Smooth muscle cell (in vitro differentiated cells): ENCODE measurements around the gene UBLCP1. TPM values are rescaled to one million over a fixed set of nuclear protein-coding genes. Genes with fewer than 3 reads are reported as not detected.

Source experiments
- DNase-seq: peaks from one replicate; lab custom pipeline; 2025; ENCODE audit not compliant: unreplicated experiment; lab: John Stamatoyannopoulos, UW
- H2AFZ ChIP-seq: fragments of 200-600 bp; sonication (generic); 2 replicates; pipeline ENCODE4 v1.6.0; 2016; ENCODE audit warnings: antibody characterized with exemption, low read depth, mild to moderate bottlenecking
- H3F3A ChIP-seq: fragments of 200-600 bp; sonication (generic); 2 replicates; pipeline ENCODE4 v1.6.0; 2017; ENCODE audit warnings: antibody characterized with exemption, low read depth
- H3K27ac ChIP-seq: fragments of 200-600 bp; sonication (generic); 2 replicates; pipeline ENCODE4 v1.5.1; 2016; ENCODE audit warnings: low read depth, mild to moderate bottlenecking
- H3K27me3 ChIP-seq: fragments of 200-600 bp; sonication (generic); 2 replicates; pipeline ENCODE4 v1.6.1; 2016; ENCODE audit warnings: low read depth, mild to moderate bottlenecking
- H3K36me3 ChIP-seq: fragments of 200-600 bp; sonication (generic); 2 replicates; pipeline ENCODE4 v1.5.1; 2016; ENCODE audit warnings: low read depth
- H3K4me1 ChIP-seq: fragments of 200-600 bp; sonication (generic); 2 replicates; pipeline ENCODE4 v1.5.1; 2016; ENCODE audit warnings: low read depth
- H3K4me2 ChIP-seq: fragments of 200-600 bp; sonication (generic); 2 replicates; pipeline ENCODE4 v1.6.0; 2016; ENCODE audit warnings: mild to moderate bottlenecking
- H3K4me3 ChIP-seq: fragments of 200-600 bp; sonication (generic); 2 replicates; pipeline ENCODE4 v1.5.1; 2016; ENCODE audit warnings: mild to moderate bottlenecking
- H3K79me2 ChIP-seq: fragments of 200-600 bp; sonication (generic); 2 replicates; pipeline ENCODE4 v1.6.0; 2016; ENCODE audit warnings: low read depth, mild to moderate bottlenecking
- H3K9ac ChIP-seq: fragments of 200-600 bp; sonication (generic); 2 replicates; pipeline ENCODE4 v1.6.0; 2016; ENCODE audit warnings: low read depth
- H3K9me3 ChIP-seq: fragments of 200-600 bp; sonication (generic); replicated peaks from 2 replicates; pipeline ENCODE4 v1.5.1; 2016; ENCODE audit warnings: low read depth
- H4K20me1 ChIP-seq: fragments of 200-600 bp; sonication (generic); 2 replicates; pipeline ENCODE4 v1.6.0; 2016; ENCODE audit warnings: low read depth
- WGBS: methylation state at CpG from one replicate; pipeline ENCODE4 v1.1.7; 2016; ENCODE audit warnings: low lambda C conversion rate; 5-methylcytosine and 5-hydroxymethylcytosine counted together
- polyA plus RNA-seq: library from polyadenylated mRNA; unstranded; fragments of >200 nt; fragmentation: Nextera tagmentation; extraction: Ambion mirVana; gene quantifications from 2 replicates; pipeline ENCODE4 v1.2.1, GENCODE V29; 2016
- total RNA-seq: library from RNA; depleted of rRNA; stranded (reverse); fragments of >200 nt; gene quantifications from 2 replicates; pipeline ENCODE4 v1.2.3, GENCODE V29; 2014
- TF ChIP-seq, protein P1 (sequence below): fragments of 200-600 bp; sonication (generic); IDR thresholded peaks from 2 replicates; pipeline ENCODE4 v1.5.1; 2017; ENCODE audit warnings: borderline replicate concordance, mild to moderate bottlenecking, antibody characterized with exemption; ENCODE audit not compliant: insufficient read depth, poor library complexity, severe bottlenecking

The UBLCP1 gene
- total and polyA plus RNA-seq, 2 experiments from 2014 or later: 32.9 to 44.1 TPM

DNA sequence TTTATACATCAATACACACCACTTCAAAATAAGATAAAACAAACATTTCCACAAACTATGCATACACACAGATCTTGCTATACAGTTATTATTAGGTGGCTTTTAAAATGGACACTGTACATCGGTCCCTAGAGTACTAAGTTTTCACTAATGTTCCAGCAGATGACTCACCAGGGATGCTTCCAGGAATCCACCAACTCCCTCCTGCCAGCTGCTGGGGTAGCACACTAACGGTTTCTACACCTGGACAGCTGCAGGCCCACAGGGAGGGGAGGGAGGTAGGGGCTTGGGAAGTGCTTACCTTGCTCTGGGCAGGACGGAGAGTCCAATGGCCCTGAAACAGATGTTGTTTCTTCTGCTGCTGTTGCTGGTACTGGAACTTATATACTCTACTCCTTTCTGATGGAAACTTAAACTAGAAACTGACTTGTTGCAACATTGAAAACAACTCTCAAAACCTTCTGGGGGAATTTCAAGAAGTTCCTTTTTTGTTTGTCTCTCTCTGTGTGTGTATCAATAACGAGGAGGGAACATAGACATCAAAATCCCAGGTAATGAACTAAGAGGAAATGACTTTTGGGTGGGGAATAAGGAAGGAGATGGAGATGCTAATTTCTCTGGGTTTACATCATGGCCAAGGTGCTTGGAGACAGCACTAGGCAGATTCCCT lies 67.2 kb downstream of the UBLCP1 start, which contains the start of gene IL12B:
TSS of gene IL12B (minus strand) at position 357 of the 670 bp plus-strand sequence. CDS start 3,705 bp downstream, outside the sequence.
- H4K20me1 ChIP-seq: no peaks in the 10 kb centered on the region
- H3K4me3 ChIP-seq: peak within 1 kb of the TSS; percentile 54
- peaks cover 3% of the 10 kb centered on the region for H3K27me3 ChIP-seq
- TF ChIP-seq, protein P1, sequence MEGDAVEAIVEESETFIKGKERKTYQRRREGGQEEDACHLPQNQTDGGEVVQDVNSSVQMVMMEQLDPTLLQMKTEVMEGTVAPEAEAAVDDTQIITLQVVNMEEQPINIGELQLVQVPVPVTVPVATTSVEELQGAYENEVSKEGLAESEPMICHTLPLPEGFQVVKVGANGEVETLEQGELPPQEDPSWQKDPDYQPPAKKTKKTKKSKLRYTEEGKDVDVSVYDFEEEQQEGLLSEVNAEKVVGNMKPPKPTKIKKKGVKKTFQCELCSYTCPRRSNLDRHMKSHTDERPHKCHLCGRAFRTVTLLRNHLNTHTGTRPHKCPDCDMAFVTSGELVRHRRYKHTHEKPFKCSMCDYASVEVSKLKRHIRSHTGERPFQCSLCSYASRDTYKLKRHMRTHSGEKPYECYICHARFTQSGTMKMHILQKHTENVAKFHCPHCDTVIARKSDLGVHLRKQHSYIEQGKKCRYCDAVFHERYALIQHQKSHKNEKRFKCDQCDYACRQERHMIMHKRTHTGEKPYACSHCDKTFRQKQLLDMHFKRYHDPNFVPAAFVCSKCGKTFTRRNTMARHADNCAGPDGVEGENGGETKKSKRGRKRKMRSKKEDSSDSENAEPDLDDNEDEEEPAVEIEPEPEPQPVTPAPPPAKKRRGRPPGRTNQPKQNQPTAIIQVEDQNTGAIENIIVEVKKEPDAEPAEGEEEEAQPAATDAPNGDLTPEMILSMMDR: no peak
- no peaks in the 10 kb centered on the region for H3F3A ChIP-seq
- H3K9ac ChIP-seq: no peak within 1 kb of the TSS
- no peak within 1 kb of the TSS for H2AFZ ChIP-seq
- peak within 1 kb of the TSS; percentile 87 for H3K4me2 ChIP-seq
- no peak within 1 kb of the TSS for H3K27ac ChIP-seq
- no peaks in the 10 kb centered on the region for H3K9me3 ChIP-seq
- WGBS: 51% methylated on average over 4 of the region's 4 CpGs
- H3K4me1 ChIP-seq: peaks cover 4% of the 10 kb centered on the region
- no peaks in the 10 kb centered on the region for H3K79me2 ChIP-seq
- no peak for DNase-seq
- no peaks in the 10 kb centered on the region for H3K36me3 ChIP-seq

DNA sequence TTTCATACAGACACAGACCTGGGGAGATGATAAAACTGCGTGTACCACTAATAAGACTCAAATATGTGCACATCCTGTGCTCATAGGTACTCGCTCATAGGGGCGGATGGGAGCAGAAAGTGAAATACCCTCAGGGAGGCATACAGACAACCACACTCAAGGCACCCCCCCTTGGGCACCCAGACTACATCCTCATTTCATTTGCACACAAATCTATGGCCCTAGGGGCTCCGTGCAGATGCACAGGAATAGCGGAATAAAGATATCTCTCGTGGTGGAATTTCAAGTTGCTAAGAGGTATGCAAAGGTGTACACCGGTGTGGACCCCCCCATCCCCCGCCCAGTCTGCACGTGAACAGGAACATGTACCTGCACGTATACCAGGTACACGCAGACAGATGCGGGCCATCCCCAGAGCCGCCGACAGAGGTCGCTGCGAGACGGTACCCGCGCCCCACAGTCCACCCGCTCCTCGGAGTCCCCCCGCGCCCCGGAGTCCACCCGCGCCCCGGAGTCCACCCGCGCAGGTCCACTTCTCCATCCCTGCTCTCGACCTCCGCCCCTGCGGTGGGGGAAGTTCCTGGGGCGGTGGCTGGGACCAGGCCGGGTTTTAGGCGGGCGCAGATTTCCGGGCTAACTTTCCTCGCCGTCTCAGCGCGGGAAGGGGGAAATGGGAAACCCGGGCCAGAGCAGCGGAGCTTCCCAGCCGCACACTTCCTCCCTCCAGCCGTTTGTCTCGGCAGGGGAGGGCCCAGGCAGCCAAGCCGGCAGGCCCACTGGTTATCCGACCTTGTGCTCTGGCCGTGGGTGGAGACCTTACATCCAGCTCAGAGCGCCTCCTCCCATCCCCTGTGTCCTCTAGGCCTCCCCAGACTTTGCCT lies 68.2 kb downstream of the UBLCP1 start:
- peak; percentile 18 for DNase-seq
- no peaks in the 10 kb centered on the region for H4K20me1 ChIP-seq
- no peak overlapping the region for H3K27ac ChIP-seq
- peaks cover 5% of the 10 kb centered on the region for H3F3A ChIP-seq
- peaks cover 3% of the 10 kb centered on the region for H3K27me3 ChIP-seq
- H3K4me1 ChIP-seq: peaks cover 4% of the 10 kb centered on the region
- TF ChIP-seq, protein P1: peak; percentile 79
- 7% methylated on average over 44 of the region's 50 CpGs for WGBS
- H3K4me3 ChIP-seq: peak overlapping the region; percentile 54
- H3K9me3 ChIP-seq: no peaks in the 10 kb centered on the region
- H2AFZ ChIP-seq: peak overlapping the region; percentile 83
- peak overlapping the region; percentile 87 for H3K4me2 ChIP-seq
- no peaks in the 10 kb centered on the region for H3K36me3 ChIP-seq
- no peak overlapping the region for H3K9ac ChIP-seq
- H3K79me2 ChIP-seq: no peaks in the 10 kb centered on the region

DNA sequence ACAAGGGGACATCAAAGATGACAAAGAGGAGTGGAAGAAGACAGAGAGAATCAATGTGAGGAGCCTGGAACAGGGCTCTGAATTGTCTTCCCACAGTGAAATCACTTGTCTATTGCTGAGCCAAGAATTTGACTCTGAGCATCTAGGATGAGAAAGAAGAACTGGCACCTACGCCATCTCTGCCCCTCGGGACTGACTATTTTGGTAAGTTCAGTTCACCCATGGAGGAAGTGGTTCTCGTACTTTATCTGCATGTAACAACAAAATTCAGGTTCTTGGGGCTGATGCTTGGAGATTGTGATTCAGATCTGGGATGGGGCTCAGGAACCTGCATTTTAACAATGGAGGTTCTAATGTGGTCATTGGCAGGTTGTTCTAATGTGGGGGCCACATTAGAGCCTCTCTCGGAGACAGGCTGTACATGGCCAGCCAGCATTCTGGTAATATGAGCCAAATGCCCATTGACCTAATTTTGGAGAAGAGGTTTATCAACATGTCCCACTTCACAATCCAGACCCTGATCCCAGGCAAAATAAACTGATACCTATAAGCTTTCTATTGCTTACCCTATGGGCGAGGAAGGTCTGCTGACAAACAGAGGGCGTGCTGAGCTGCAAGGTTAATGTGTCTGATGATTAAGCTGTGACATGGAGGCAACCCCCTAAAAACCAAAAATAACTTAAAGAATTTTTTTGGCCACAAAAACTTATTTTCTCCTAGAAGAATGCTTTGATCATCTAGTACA lies 69.9 kb downstream of the UBLCP1 start:
- DNase-seq: no peak
- H3F3A ChIP-seq: peaks cover 8% of the 10 kb centered on the region
- H4K20me1 ChIP-seq: no peaks in the 10 kb centered on the region
- no peaks in the 10 kb centered on the region for H3K79me2 ChIP-seq
- H3K4me1 ChIP-seq: peaks cover 4% of the 10 kb centered on the region
- TF ChIP-seq, protein P1: no peak
- 86% methylated on average over 6 of the region's 6 CpGs for WGBS
- no peak overlapping the region for H3K4me3 ChIP-seq
- H3K27me3 ChIP-seq: peaks cover 3% of the 10 kb centered on the region
- H3K4me2 ChIP-seq: no peak overlapping the region
- no peak overlapping the region for H3K27ac ChIP-seq
- H3K36me3 ChIP-seq: no peaks in the 10 kb centered on the region
- H2AFZ ChIP-seq: no peak overlapping the region
- H3K9me3 ChIP-seq: no peaks in the 10 kb centered on the region
- H3K9ac ChIP-seq: no peak overlapping the region
